ENCODE data around the gene PRRX2.

GRCh38 chr9:129704807-129705206 lies 39.4 kb downstream of the PRRX2 start:
- no peak for TF ChIP-seq CTCF (IDR thresholded peaks at IDR 0.05; ENCODE audit: low read depth, low read length)
- TF ChIP-seq EZH2phosphoT487 (IDR thresholded peaks at IDR 0.05; ENCODE audit: low read depth) = no peak
